ENCODE data around the gene RAB8B.

The RAB8B gene

GRCh38 chr15:63172851-63173451 lies 16.5 kb upstream of the RAB8B start:
- Histone ChIP-seq H3K18ac (ENCODE audit: low read length) (no peak overlapping the region), H2BK5ac (ENCODE audit: low read depth, low read length, poor library complexity) (no peak overlapping the region), H3K9me3 (ENCODE audit: insufficient read depth, low read depth, low read length) (no peaks in the 10 kb centered on the region), H3K4me3 (ENCODE audit: low read depth, low read length) (no peak overlapping the region), H3K23ac (ENCODE audit: low read length) (no peak overlapping the region), H4K8ac (ENCODE audit: low read depth, low read length) (no peak overlapping the region), H4K91ac (ENCODE audit: low read depth, low read length) (no peak overlapping the region), H4K12ac (ENCODE audit: low read depth, low read length) (no peak overlapping the region), H2BK120ac (ENCODE audit: insufficient read depth, low read length, poor library complexity) (no peak overlapping the region), H2AFZ (ENCODE audit: insufficient read depth, low read length, poor library complexity) (no peak overlapping the region), H3K36me3 (ENCODE audit: control insufficient read depth in 1 of 2, insufficient read depth in 2 of 2, low read length in 2 of 2) (no peaks in the 10 kb centered on the region), H3K27me3 (ENCODE audit: insufficient read depth, low read length) (no peaks in the 10 kb centered on the region), H3K79me2 (ENCODE audit: control insufficient read depth, insufficient read depth, low read length, poor library complexity) (no peaks in the 10 kb centered on the region), H3K14ac (ENCODE audit: low read length) (no peak overlapping the region), H3K79me1 (ENCODE audit: low read length) (peaks cover 3% of the 10 kb centered on the region), H3K4me2 (ENCODE audit: low read length) (no peak overlapping the region), H2BK12ac (ENCODE audit: low read length) (no peak overlapping the region), H3K4me1 (ENCODE audit: control insufficient read depth in 1 of 2, insufficient read depth in 2 of 2, low read length in 2 of 2) (peaks cover 0 to 2% of the 10 kb centered on the region in 2 experiments), H3K27ac (ENCODE audit: low read depth, low read length) (no peak overlapping the region), H3K9ac (ENCODE audit: low read length) (no peak overlapping the region), H2AK5ac (ENCODE audit: low read length) (no peak overlapping the region), H3K4ac (ENCODE audit: low read depth, low read length) (no peak overlapping the region)
- DNase-seq: no peak
- no CpG with 5 or more reads among the region's 3 CpGs for WGBS (ENCODE audit: extremely low coverage, insufficient coverage, insufficient read length)

- H3K4me3 ChIP-seq (ENCODE audit: low read depth, low read length): no peak overlapping the region
- WGBS (ENCODE audit: extremely low coverage, insufficient coverage, insufficient read length): no CpG with 5 or more reads among the region's 3 CpGs
- no peak overlapping the region for H4K8ac ChIP-seq (ENCODE audit: low read depth, low read length)
- H2AK5ac ChIP-seq (ENCODE audit: low read length): no peak overlapping the region
- no peaks in the 10 kb centered on the region for H3K79me2 ChIP-seq (ENCODE audit: control insufficient read depth, insufficient read depth, low read length, poor library complexity)
- H2AFZ ChIP-seq (ENCODE audit: insufficient read depth, low read length, poor library complexity): no peak overlapping the region
- H3K27me3 ChIP-seq (ENCODE audit: insufficient read depth, low read length): no peaks in the 10 kb centered on the region
- peaks cover 6% of the 10 kb centered on the region for H3K79me1 ChIP-seq (ENCODE audit: low read length)
- peak overlapping the region; percentile 33 for H2BK120ac ChIP-seq (ENCODE audit: insufficient read depth, low read length, poor library complexity)
- H3K9me3 ChIP-seq (ENCODE audit: insufficient read depth, low read depth, low read length): no peaks in the 10 kb centered on the region
- peak overlapping the region; percentile 40 for H4K91ac ChIP-seq (ENCODE audit: low read depth, low read length)
- H3K9ac ChIP-seq (ENCODE audit: low read length): no peak overlapping the region
- no peak overlapping the region for H3K27ac ChIP-seq (ENCODE audit: low read depth, low read length)
- H3K18ac ChIP-seq (ENCODE audit: low read length): no peak overlapping the region
- H2BK5ac ChIP-seq (ENCODE audit: low read depth, low read length, poor library complexity): no peak overlapping the region
- H4K12ac ChIP-seq (ENCODE audit: low read depth, low read length): no peak overlapping the region
- H3K23ac ChIP-seq (ENCODE audit: low read length): no peak overlapping the region
- H3K4me2 ChIP-seq (ENCODE audit: low read length): no peak overlapping the region
- no peaks in the 10 kb centered on the region for H3K36me3 ChIP-seq (ENCODE audit: control insufficient read depth in 1 of 2, insufficient read depth in 2 of 2, low read length in 2 of 2)
- DNase-seq: no peak
- H3K4ac ChIP-seq (ENCODE audit: low read depth, low read length): no peak overlapping the region
- peaks cover 0 to 2% of the 10 kb centered on the region in 2 experiments for H3K4me1 ChIP-seq (ENCODE audit: control insufficient read depth in 1 of 2, insufficient read depth in 2 of 2, low read length in 2 of 2)
- peak overlapping the region; percentile 47 for H2BK12ac ChIP-seq (ENCODE audit: low read length)
- H3K14ac ChIP-seq (ENCODE audit: low read length): peak overlapping the region; percentile 53
These were observed 13.1 kb upstream of the RAB8B start for GRCh38 chr15:63176302-63176701.

GRCh38 chr15:63178034-63178433 lies 11.4 kb upstream of the RAB8B start:
- Histone ChIP-seq H4K91ac (ENCODE audit: low read depth, low read length) (no peak overlapping the region), H3K4me3 (ENCODE audit: low read depth, low read length) (no peak overlapping the region), H3K4me1 (ENCODE audit: control insufficient read depth in 1 of 2, insufficient read depth in 2 of 2, low read length in 2 of 2) (peaks cover 0 to 2% of the 10 kb centered on the region in 2 experiments), H2BK120ac (ENCODE audit: insufficient read depth, low read length, poor library complexity) (no peak overlapping the region), H3K79me2 (ENCODE audit: control insufficient read depth, insufficient read depth, low read length, poor library complexity) (no peaks in the 10 kb centered on the region), H2AFZ (ENCODE audit: insufficient read depth, low read length, poor library complexity) (peak overlapping the region; percentile 52), H3K4ac (ENCODE audit: low read depth, low read length) (no peak overlapping the region), H3K27ac (ENCODE audit: low read depth, low read length) (no peak overlapping the region), H3K79me1 (ENCODE audit: low read length) (peaks cover 6% of the 10 kb centered on the region), H2BK5ac (ENCODE audit: low read depth, low read length, poor library complexity) (no peak overlapping the region), H3K23ac (ENCODE audit: low read length) (no peak overlapping the region), H3K4me2 (ENCODE audit: low read length) (no peak overlapping the region), H3K14ac (ENCODE audit: low read length) (no peak overlapping the region), H3K18ac (ENCODE audit: low read length) (no peak overlapping the region), H4K12ac (ENCODE audit: low read depth, low read length) (no peak overlapping the region), H3K9ac (ENCODE audit: low read length) (no peak overlapping the region), H2BK12ac (ENCODE audit: low read length) (no peak overlapping the region), H3K9me3 (ENCODE audit: insufficient read depth, low read depth, low read length) (no peaks in the 10 kb centered on the region), H3K27me3 (ENCODE audit: insufficient read depth, low read length) (no peaks in the 10 kb centered on the region), H4K8ac (ENCODE audit: low read depth, low read length) (peak overlapping the region; percentile 2), H2AK5ac (ENCODE audit: low read length) (no peak overlapping the region), H3K36me3 (ENCODE audit: control insufficient read depth in 1 of 2, insufficient read depth in 2 of 2, low read length in 2 of 2) (no peaks in the 10 kb centered on the region)
- DNase-seq: peak; percentile 92 to 95
- WGBS (ENCODE audit: extremely low coverage, insufficient coverage, insufficient read length): no CpG with 5 or more reads among the region's 5 CpGs

GRCh38 chr15:63180746-63181145 lies 8.7 kb upstream of the RAB8B start:
- H3K9me3 ChIP-seq (ENCODE audit: insufficient read depth, low read depth, low read length): no peaks in the 10 kb centered on the region
- no peak overlapping the region for H4K8ac ChIP-seq (ENCODE audit: low read depth, low read length)
- H3K23ac ChIP-seq (ENCODE audit: low read length): no peak overlapping the region
- H4K12ac ChIP-seq (ENCODE audit: low read depth, low read length): no peak overlapping the region
- no peak overlapping the region for H2AFZ ChIP-seq (ENCODE audit: insufficient read depth, low read length, poor library complexity)
- no peak overlapping the region for H3K4me2 ChIP-seq (ENCODE audit: low read length)
- no peak overlapping the region for H3K4me3 ChIP-seq (ENCODE audit: low read depth, low read length)
- no CpG with 5 or more reads among the region's 2 CpGs for WGBS (ENCODE audit: extremely low coverage, insufficient coverage, insufficient read length)
- H2BK5ac ChIP-seq (ENCODE audit: low read depth, low read length, poor library complexity): no peak overlapping the region
- DNase-seq: no peak
- no peak overlapping the region for H3K14ac ChIP-seq (ENCODE audit: low read length)
- H3K18ac ChIP-seq (ENCODE audit: low read length): no peak overlapping the region
- H3K36me3 ChIP-seq (ENCODE audit: control insufficient read depth in 1 of 2, insufficient read depth in 2 of 2, low read length in 2 of 2): no peaks in the 10 kb centered on the region
- peaks cover 0 to 2% of the 10 kb centered on the region in 2 experiments for H3K4me1 ChIP-seq (ENCODE audit: control insufficient read depth in 1 of 2, insufficient read depth in 2 of 2, low read length in 2 of 2)
- H4K91ac ChIP-seq (ENCODE audit: low read depth, low read length): no peak overlapping the region
- H3K27me3 ChIP-seq (ENCODE audit: insufficient read depth, low read length): no peaks in the 10 kb centered on the region
- no peak overlapping the region for H2BK120ac ChIP-seq (ENCODE audit: insufficient read depth, low read length, poor library complexity)
- no peak overlapping the region for H2AK5ac ChIP-seq (ENCODE audit: low read length)
- no peak overlapping the region for H3K4ac ChIP-seq (ENCODE audit: low read depth, low read length)
- no peaks in the 10 kb centered on the region for H3K79me2 ChIP-seq (ENCODE audit: control insufficient read depth, insufficient read depth, low read length, poor library complexity)
- H3K27ac ChIP-seq (ENCODE audit: low read depth, low read length): no peak overlapping the region
- no peak overlapping the region for H2BK12ac ChIP-seq (ENCODE audit: low read length)
- H3K9ac ChIP-seq (ENCODE audit: low read length): no peak overlapping the region
- H3K79me1 ChIP-seq (ENCODE audit: low read length): peaks cover 6% of the 10 kb centered on the region

All from trophoblast cell (in vitro differentiated cells and primary cell).